Muscle of arm (tissue), 12 donors: Measurements from ENCODE around the gene NEURL4. TPM values are rescaled to one million over a fixed set of nuclear protein-coding genes. Genes with fewer than 3 reads are reported as not detected.

Source experiments
- DNase-seq: peaks from one replicate; pipeline ENCODE4 v3.0.0-alpha.2; 2013
- polyA plus RNA-seq, 12 donors: library from polyadenylated mRNA; unstranded; fragments of 120-200 nt; gene quantifications; one replicate each; pipeline ENCODE4 v1.2.1, GENCODE V29; 2013; ENCODE audit not compliant: insufficient read length in 12 of 12

Gene NEURL4
- polyA plus RNA-seq, 12 donors = 12.7 to 24.9 (median 17.4) TPM; not detected in 1

GRCh38 chr17:7325031-7325528 is 4.1 kb downstream of the NEURL4 start:
- DNase-seq = no peak

- no peak for DNase-seq
Measured at GRCh38 chr17:7324438-7324779, 4.7 kb downstream of the NEURL4 start.

GRCh38 chr17:7323731-7324437 is 5.3 kb downstream of the NEURL4 start:
- no peak for DNase-seq

DNA sequence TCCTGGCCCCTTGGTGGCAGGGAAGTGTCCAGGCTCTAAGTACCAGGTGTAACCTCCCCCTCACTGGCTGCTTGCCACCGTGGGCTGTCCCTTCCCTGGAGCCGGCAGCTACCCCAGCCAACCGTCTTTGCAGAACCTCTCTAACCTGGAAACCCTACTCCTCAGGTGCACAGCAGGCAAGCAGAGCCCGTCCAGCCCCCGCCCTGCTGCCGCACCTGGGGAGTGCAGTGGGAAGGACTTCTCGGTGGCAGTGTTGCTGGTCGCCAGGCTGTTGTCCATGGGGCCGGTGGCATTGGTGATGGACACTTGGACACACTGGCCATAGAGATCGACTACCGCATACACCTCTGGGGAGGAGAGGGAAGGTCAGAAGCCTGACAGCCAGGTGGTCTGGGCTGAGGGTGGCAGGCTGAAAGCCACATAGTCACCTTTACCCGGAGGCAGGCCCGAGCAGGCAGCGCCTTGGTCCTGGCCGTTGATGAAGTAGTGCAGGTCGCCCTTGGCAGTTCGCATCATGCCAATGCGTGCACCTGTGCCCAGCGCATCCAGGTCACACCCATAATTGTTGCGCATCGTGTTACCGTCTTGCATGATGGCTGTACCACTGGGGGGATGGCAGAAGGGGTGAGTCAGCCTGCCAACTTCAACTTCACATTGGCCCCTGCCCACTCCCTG is 6.5 kb downstream of the NEURL4 start:
- DNase-seq = no peak

- DNase-seq = no peak
Measured at GRCh38 chr17:7321466-7321865, 7.7 kb downstream of the NEURL4 start.

DNA sequence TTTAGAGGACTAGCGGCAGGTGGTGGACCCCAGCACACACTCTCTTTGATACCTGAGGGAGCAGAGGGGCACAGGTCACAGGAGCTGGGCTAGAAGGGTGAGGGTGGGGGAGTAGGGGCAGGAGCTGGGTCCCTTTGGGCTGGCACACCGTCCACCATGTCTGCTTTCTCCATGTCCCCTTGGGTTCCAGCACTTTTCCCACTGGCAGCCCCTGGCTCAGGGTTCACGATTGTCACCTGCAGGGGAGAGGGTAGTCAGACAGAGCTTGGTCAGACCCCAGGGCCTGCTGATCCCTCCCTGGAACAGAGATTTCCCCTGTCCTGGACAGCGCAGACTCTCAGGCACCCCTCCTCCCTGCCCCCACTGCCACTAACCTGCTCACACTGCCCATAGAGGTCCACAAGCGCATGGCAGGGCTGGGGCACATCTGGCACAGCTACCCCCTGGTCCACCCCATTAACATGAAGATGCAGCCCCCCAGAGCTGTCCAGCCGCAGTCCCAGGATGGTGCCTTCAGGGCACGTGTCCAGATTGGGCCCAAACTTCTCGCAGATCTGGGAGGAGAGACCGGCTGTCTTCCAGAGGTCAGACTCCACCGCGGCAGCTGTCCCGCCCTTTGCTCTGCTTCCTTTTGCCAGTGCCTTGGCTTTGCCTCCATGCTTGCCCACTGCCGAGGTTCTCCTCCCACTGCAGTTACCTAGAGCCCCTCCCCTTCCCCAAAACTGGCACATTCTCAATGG is 10.8 kb downstream of the NEURL4 start:
- no peak for DNase-seq

- no peak for DNase-seq
Measured at GRCh38 chr17:7317161-7317803, 11.9 kb downstream of the NEURL4 start.

DNA sequence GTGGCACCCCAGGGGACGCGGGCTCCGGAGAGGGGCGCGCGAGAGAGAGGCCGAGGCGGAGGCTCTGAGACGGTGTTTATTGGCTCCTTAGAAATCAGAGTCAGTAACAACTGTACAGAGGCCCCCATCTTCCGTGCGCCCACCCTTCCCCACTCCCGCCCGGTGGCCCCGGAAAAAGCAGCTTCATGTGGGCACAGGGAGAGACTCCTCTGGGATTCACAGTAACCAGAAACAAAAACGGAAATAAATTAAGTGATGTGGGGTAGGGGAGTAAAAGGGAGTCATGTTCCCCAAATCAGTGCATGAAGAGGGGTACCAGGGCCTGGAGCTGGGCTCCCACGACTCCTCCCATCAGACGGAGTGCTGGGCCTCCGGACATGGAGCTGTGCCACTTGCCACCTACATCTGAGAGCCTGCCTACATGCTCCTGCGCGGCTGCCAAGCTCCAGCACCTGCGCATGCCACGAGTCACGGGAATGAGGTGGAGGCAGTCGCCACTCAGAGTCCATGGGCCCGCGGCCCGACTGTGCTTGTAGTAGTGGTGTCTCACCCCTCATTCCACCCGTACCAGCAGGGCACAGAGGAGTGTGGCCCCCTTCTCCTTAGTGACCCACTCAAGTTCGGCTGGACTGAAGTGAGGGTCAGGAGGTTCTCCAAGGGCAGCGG is 13.4 kb downstream of the NEURL4 start:
- DNase-seq = no peak

DNA sequence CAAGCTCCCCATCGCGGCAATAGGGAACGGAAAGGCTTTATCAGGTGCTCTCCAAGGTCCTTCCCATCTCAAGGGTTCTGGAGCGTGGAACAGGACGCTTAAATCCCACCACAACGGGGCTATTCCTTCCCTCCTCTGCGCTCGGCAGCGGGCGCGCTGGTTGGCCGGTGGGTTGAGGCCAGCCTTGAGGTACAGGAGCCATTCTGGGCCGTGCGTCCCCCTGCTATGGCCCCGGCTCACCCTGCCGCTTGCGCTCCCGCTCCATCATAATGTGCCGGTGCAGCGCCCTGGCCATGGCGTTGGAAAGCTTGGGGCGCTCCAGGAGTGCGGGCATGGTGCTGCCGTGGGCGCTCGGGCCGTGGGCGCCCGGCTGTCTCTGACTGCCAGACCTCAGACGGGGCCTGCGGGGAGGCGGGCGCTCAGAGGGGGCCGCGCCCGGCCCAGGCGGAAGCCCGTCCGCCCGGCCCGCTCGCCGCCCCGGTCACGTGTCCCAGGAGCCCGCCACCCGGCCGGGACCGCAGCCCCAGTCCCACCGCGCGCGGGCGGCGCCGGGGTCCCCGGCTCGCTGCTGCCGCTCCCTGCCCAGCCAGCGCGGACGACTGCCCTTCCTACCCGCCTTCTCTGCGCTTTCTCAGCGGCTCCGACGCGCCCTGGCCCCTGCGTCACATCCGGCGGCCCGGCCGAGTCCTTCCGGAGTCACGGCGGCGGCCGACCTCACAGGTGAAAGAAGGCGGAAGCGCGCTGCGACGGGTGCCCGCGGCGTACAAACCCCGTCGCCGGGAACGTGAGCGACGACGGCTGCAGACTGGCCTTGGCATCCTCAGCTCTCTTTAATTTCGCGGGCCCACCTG is 14.2 kb downstream of the NEURL4 start, which contains the start of gene GPS2:
GPS2 (minus strand) TSS at position 642 of the 851 bp plus-strand sequence; CDS start at position 334, 308 bp downstream.
- peak; percentile 89 for DNase-seq

DNA sequence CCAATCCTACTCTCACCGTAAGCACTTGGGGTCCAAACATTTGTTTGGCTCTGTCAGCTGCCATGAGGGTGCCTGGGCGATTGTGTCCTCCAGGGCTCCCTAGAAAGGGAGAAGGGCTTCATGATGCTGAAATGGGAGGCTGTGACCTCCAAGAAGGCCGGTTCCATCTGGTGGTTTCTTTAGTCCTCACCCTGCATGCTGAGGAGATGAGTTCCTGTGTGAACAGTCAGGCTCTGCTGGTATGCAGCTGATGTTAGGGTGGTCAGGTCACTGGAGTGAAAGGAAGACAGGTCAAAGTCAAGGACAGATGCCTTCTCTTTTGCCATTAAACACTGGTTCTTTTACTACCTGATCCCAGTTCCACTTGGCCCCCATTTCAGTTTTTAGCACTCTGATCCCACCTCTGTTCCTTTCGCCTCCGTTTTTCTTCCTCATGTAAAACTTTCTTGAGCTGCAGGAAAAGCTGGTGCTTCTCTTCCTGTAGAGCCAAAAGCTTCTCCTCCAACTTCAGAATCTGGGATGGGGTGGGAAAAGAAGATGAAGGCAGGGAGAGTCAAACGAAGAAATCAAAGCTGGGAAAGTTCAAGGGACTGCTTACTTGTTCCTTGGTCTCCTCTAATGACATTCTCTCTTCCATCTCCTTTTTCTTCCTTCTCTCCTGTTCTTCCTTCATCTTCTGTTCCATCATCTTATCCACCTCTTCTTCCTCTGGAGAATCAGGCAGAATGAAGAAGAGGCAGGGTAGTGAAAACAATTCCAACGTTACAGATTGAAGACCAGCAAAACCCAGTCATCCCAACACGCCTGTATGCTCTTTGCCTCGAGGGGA is 15.0 kb downstream of the NEURL4 start:
- DNase-seq = no peak

DNA sequence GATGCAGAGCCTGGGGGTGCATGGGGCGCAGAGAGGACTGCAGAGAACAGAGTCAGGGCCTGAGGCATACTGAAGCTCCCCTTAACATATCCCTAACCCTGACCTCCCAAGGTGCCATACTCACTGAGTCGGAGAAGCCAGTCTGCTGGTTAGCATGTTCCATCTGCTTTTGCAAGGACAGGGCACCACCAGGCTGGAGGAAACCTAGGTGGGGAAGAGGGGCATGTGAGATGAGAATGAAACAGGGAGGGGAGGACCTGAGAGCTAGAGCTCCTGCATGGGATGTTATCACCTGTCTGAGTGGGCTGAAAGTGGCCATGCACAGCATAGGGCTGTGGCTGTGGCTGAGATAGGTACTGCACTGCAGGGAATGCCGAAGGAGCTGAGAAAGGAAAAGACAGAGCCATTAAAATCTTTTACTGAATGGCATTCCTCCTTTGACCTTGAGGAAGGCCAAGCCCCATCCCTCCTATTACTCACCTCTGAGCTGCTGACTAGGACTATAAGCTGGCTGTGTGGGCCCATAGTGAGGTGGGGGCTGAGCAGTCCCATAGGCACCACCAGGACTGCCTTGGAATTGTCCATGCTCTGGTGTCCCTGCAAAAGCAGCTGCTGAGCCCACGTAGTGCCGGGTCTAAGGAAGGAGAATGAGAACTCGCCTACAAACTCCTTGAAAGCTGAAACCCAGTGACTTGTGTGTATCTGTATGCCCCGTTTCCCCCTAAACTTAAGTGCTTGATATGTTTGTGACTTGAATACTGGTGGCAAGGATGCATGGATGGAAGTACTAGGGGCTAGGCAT is 15.8 kb downstream of the NEURL4 start:
- no peak for DNase-seq

GRCh38 chr17:7312432-7313087 is 16.6 kb downstream of the NEURL4 start:
- no peak for DNase-seq

DNA sequence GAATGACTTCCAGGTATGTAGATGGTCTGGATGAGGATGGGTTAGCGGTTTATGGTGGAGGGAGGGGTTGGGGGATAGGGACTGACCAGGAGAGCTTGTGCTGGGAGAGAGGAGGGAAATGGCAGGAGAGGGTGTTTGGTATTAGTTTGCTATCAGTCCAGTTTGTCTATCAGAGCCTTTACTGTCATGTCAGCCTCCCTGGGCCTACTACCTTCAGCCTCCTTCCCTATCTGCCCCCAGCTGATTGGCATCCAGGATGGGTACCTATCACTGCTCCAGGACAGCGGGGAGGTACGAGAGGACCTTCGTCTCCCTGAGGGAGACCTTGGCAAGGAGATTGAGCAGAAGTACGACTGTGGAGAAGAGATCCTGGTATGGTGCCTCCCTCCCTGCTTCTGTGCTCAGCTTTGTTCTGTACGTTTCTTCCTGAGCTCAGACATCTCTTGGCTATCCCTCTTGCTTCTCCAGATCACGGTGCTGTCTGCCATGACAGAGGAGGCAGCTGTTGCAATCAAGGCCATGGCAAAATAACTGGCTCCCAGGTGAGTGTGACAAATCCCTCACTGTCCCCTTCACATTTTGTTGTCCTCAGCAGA is 17.9 kb downstream of the NEURL4 start:
- DNase-seq = no peak

DNA sequence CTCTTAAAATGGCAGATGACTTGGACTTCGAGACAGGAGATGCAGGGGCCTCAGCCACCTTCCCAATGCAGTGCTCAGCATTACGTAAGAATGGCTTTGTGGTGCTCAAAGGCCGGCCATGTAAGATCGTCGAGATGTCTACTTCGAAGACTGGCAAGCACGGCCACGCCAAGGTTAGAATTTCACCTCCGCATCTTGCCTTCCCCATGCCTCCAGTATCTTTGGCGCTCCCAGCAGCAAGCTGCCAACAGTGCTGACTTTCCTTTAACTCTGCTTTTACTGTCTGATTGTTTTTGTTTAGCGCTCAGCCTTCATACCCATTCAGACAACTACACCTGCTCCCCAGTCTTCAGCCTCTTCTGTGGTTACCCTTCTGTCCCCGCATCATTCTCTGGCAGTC is 19.5 kb downstream of the NEURL4 start:
- DNase-seq = no peak

- peak; percentile 69 for DNase-seq
Measured at GRCh38 chr17:7308625-7309433, 20.3 kb downstream of the NEURL4 start.

DNA sequence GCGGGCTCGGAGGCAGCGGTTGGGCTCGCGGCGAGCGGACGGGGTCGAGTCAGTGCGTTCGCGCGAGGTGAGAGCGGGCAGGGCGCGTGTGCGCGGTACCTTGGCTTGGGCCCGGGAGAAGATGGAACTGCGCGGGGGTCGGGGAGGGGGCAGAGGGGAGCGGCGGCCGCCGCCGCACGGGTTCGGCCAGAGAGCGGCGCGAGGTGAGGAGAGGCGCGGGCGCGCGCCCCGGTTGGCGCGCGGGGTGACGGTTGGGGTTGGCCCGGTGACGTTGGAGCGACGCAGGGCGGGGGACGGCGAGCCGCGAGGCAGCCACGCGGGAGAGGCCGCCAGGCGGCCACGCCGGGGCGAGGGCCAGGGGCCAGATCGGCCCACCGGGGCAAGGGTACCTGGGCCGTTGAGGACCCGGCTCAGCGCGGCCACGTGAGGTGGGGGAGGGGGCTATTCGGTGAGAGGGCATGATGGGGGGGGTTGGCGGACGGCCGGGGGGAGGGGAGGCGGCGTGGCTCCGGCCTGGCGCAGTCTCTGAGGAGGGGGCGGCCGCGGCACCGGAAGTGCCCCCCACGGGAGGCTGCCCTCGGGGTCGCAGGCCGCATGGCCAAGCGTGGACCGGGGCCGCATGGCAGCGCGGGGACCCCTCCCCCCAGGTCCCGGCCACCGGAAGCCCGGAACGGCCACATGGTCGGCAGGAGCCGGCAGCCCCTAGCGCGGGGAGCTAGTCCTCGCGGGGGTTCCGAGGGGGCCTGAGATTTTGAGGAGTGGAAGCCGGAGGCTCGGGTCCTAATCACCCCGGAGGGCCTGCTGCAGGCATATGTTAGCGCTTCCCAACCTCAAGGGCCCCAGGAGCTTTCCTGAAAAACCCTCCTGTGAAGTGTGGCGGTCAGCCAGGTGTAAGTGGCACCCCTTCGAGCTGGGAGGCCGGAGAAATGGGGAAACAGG is 21.2 kb downstream of the NEURL4 start:
- peak; percentile 25 for DNase-seq
